ENCODE results near the gene GALNT2. TPM values are rescaled to one million over a fixed set of nuclear protein-coding genes. Genes with fewer than 3 reads are reported as not detected.

The GALNT2 gene
- total and polyA plus RNA-seq, 10 of the 15 experiments (the other 5 are each of a cell fraction or from before 2014, with no cell fraction given), result 0.52 to 27.7 (median 16.3) TPM

- TF ChIP-seq HSF1 (IDR thresholded peaks at IDR 0.05; ENCODE audit: low read depth, low read length) (no peak), ZZZ3 (IDR thresholded peaks at IDR 0.05; ENCODE audit: control insufficient read depth, insufficient read length, low read depth) (no peak), CREB1 (IDR thresholded peaks at IDR 0.05; ENCODE audit: low read depth) (no peak), PRDM15 (CRISPR knock-in tag; IDR thresholded peaks at IDR 0.05) (peak; percentile 47; the same call in 1 of the 2 replicates), POLR2AphosphoS5 (IDR thresholded peaks at IDR 0.05; ENCODE audit: low read length) (no peak), CHD4 (IDR thresholded peaks at IDR 0.05) (no peak), TCF12 (IDR thresholded peaks at IDR 0.05; ENCODE audit: low read depth, low read length) (no peak), HDAC2 (IDR thresholded peaks at IDR 0.05) (no peak), USF2 (IDR thresholded peaks at IDR 0.05; ENCODE audit: borderline replicate concordance, low read depth, low read length) (no peak), MXI1 (IDR thresholded peaks at IDR 0.05; ENCODE audit: low read depth, low read length) (no peak), EP300 (IDR thresholded peaks at IDR 0.05; ENCODE audit: borderline replicate concordance in 1 of 2, control insufficient read depth in 1 of 2, low read depth in 2 of 2, low read length in 2 of 2) (no peak), ASH2L (IDR thresholded peaks at IDR 0.05; ENCODE audit: borderline replicate concordance, low read depth) (no peak), NR2C1 (IDR thresholded peaks at IDR 0.05) (no peak), ZBTB4 (CRISPR knock-in tag; IDR thresholded peaks at IDR 0.05) (peak; percentile 76; the same call in 1 of the 2 replicates), BACH1 (IDR thresholded peaks at IDR 0.05; ENCODE audit: borderline replicate concordance) (no peak), HDGF (IDR thresholded peaks at IDR 0.05) (no peak), PAX8 (IDR thresholded peaks at IDR 0.05) (no peak)
Measured at GRCh38 chr1:230138561-230139239, 71.7 kb downstream of the GALNT2 start (continued).
